ENCODE data around the gene ATXN2L. TPM values are rescaled to one million over a fixed set of nuclear protein-coding genes. Genes with fewer than 3 reads are reported as not detected.
A peak's percentile ranks its signal among the peaks of the same experiment; 100 is the strongest.
"Not testable (repeated sequence)": the region's sequence is repeated elsewhere in the genome, so short reads cannot be mapped to it uniquely, and the experiment has no call there.

ATXN2L gene
- total and polyA plus RNA-seq, 2 experiments from 2014 or later: 134 to 192 TPM

GRCh38 chr16:28781697-28782096, 41.1 kb upstream of the ATXN2L start:
- not testable (repeated sequence) for H3K27ac ChIP-seq (ENCODE audit: low read depth); H3K79me2 ChIP-seq (replicated peaks; ENCODE audit: insufficient read depth); H3K36me3 ChIP-seq (ENCODE audit: insufficient read depth); H3K4me3 ChIP-seq; H3K9me3 Mint-ChIP-seq; H3K4me3 Mint-ChIP-seq; H3K36me3 Mint-ChIP-seq (ENCODE audit: low read depth); ATAC-seq; H3K9me2 ChIP-seq (ENCODE audit: insufficient read depth); H3K4me1 ChIP-seq (ENCODE audit: insufficient read depth); H4K20me1 ChIP-seq (replicated peaks; ENCODE audit: insufficient read depth); H3K4me1 Mint-ChIP-seq; H3K27me3 Mint-ChIP-seq (ENCODE audit: insufficient read depth, low read depth, poor library complexity); H3K4me2 ChIP-seq; H3K27ac Mint-ChIP-seq; H3K27me3 ChIP-seq (ENCODE audit: insufficient read depth); H2AFZ ChIP-seq; DNase-seq (ENCODE audit: low spot score); H3F3A ChIP-seq (replicated peaks; ENCODE audit: low read depth)

GRCh38 chr16:28782357-28782756, 40.4 kb upstream of the ATXN2L start:
- H3K4me1 ChIP-seq (ENCODE audit: insufficient read depth); H3K4me3 Mint-ChIP-seq; H3K27me3 ChIP-seq (ENCODE audit: insufficient read depth); H2AFZ ChIP-seq; H3K27ac ChIP-seq (ENCODE audit: low read depth); H3K36me3 Mint-ChIP-seq (ENCODE audit: low read depth); H3K4me3 ChIP-seq; H4K20me1 ChIP-seq (replicated peaks; ENCODE audit: insufficient read depth); DNase-seq (ENCODE audit: low spot score); H3K9me2 ChIP-seq (ENCODE audit: insufficient read depth); H3K79me2 ChIP-seq (replicated peaks; ENCODE audit: insufficient read depth); H3K4me2 ChIP-seq; H3F3A ChIP-seq (replicated peaks; ENCODE audit: low read depth); H3K4me1 Mint-ChIP-seq; H3K27ac Mint-ChIP-seq; H3K27me3 Mint-ChIP-seq (ENCODE audit: insufficient read depth, low read depth, poor library complexity); H3K9me3 Mint-ChIP-seq; H3K36me3 ChIP-seq (ENCODE audit: insufficient read depth): not testable (repeated sequence)
- ATAC-seq: peak; percentile 86

GRCh38 chr16:28802235-28803019, 20.4 kb upstream of the ATXN2L start:
- H3K36me3 ChIP-seq (ENCODE audit: insufficient read depth); H3K4me1 ChIP-seq (ENCODE audit: insufficient read depth); H3K27me3 ChIP-seq (ENCODE audit: insufficient read depth); H3K36me3 Mint-ChIP-seq (ENCODE audit: low read depth); H3K27ac Mint-ChIP-seq; H3K79me2 ChIP-seq (replicated peaks; ENCODE audit: insufficient read depth); H3K9me2 ChIP-seq (ENCODE audit: insufficient read depth); H3K4me2 ChIP-seq; DNase-seq (ENCODE audit: low spot score); H3K4me1 Mint-ChIP-seq; H3K9me3 Mint-ChIP-seq; H3K27ac ChIP-seq (ENCODE audit: low read depth); H2AFZ ChIP-seq; H3K27me3 Mint-ChIP-seq (ENCODE audit: insufficient read depth, low read depth, poor library complexity); H3F3A ChIP-seq (replicated peaks; ENCODE audit: low read depth); H4K20me1 ChIP-seq (replicated peaks; ENCODE audit: insufficient read depth): not testable (repeated sequence)
- peak; percentile 95 for ATAC-seq
- 0 out of 2 replicates have a peak overlapping the region, but pooled peaks have one; percentile 20 for H3K4me3 ChIP-seq
- H3K4me3 Mint-ChIP-seq: peak overlapping the region; percentile 63; the same call in 2 of the 3 replicates

- DNase-seq (ENCODE audit: low spot score); H3K79me2 ChIP-seq (replicated peaks; ENCODE audit: insufficient read depth); H3K4me3 ChIP-seq; H3K4me1 Mint-ChIP-seq; H3K4me1 ChIP-seq (ENCODE audit: insufficient read depth); H3K4me3 Mint-ChIP-seq; H3K36me3 Mint-ChIP-seq (ENCODE audit: low read depth); H3K36me3 ChIP-seq (ENCODE audit: insufficient read depth); H3F3A ChIP-seq (replicated peaks; ENCODE audit: low read depth); H3K27ac Mint-ChIP-seq; H3K4me2 ChIP-seq; H3K9me2 ChIP-seq (ENCODE audit: insufficient read depth); H3K9me3 Mint-ChIP-seq; H3K27me3 ChIP-seq (ENCODE audit: insufficient read depth); H3K27me3 Mint-ChIP-seq (ENCODE audit: insufficient read depth, low read depth, poor library complexity); H2AFZ ChIP-seq; ATAC-seq; H3K27ac ChIP-seq (ENCODE audit: low read depth); H4K20me1 ChIP-seq (replicated peaks; ENCODE audit: insufficient read depth): not testable (repeated sequence)
Measured at GRCh38 chr16:28807445-28808120, 15.2 kb upstream of the ATXN2L start.

Data from GM23338 (cell line).